Epithelial cell of esophagus (primary cell): ENCODE results near the gene FIBCD1.
A peak's percentile ranks its signal among the peaks of the same experiment; 100 is the strongest.

Source experiments
- DNase-seq: peaks from one replicate; pipeline ENCODE4 v3.0.0; 2010; ENCODE audit warnings: low read depth
- H3K4me3 ChIP-seq: 2 replicates; pipeline ENCODE4 v1.5.1; 2011; ENCODE audit warnings: mild to moderate bottlenecking, low read length, control low read depth
- TF ChIP-seq, protein P1 (sequence below): IDR thresholded peaks from 2 replicates; pipeline ENCODE4 v1.5.1; 2011; ENCODE audit warnings: low read depth, mild to moderate bottlenecking, low read length, control low read depth, inconsistent platforms; ENCODE audit not compliant: insufficient read depth; ENCODE audit errors: missing control alignments

Gene FIBCD1

DNA sequence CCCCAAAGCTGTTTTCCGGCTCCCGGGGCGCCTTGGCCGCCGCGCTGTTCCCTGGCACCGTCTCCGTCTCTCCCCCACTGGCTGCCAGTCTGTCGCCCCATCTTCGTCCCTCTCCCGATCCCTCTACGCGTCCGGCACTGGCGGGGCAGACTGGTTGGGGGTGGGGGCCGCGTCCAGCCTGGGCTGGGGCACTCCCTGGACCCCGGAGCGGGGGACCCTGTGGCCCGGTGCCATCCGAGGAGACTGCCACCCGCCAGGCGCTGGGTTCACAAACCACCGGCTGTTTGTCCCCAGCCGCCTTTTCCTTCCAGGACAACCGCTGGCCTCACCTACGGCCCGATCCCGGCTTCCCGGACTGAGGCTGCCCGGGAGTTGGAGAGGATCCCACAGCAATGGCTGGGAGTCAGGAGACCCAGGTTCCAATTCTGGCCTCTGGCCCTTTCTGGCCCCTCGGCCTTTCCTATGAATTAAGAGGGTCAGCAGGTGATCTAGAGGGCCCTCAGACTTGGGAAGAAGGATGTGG, 1.0 kb upstream of the FIBCD1 start:
- H3K4me3 ChIP-seq, result no peak overlapping the region
- TF ChIP-seq, protein P1, sequence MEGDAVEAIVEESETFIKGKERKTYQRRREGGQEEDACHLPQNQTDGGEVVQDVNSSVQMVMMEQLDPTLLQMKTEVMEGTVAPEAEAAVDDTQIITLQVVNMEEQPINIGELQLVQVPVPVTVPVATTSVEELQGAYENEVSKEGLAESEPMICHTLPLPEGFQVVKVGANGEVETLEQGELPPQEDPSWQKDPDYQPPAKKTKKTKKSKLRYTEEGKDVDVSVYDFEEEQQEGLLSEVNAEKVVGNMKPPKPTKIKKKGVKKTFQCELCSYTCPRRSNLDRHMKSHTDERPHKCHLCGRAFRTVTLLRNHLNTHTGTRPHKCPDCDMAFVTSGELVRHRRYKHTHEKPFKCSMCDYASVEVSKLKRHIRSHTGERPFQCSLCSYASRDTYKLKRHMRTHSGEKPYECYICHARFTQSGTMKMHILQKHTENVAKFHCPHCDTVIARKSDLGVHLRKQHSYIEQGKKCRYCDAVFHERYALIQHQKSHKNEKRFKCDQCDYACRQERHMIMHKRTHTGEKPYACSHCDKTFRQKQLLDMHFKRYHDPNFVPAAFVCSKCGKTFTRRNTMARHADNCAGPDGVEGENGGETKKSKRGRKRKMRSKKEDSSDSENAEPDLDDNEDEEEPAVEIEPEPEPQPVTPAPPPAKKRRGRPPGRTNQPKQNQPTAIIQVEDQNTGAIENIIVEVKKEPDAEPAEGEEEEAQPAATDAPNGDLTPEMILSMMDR, result no peak
- DNase-seq, result no peak

DNA sequence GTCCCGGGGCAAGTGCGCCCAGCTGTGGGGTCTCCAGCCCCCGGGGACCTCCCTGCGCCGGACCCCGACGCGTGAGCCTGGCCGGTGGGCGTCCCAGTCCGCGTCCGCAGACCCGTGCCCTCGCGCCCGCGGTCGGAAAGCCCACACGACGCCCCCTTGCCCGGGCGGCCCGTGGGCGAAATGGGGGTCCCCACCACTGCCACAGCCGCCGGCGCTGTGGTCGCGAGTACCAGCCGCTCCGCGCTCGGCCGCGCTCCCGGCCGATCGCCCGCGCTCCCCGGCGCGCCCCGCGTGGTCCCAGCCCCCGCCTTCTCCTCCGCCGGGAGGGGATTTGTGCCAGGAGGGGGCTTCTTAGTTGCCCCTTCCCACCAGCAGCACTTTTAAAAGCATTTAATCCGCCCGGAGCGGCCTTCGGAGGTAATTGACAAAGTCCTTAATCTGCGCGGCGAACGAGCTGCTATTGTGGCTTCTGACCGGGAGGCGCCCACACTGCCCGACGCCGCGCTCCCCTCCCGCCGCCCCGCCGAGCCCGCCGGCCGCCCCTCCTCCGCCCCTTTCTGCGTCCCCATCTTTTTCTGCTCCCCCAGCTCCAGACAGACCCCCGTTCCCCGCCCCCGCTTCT, 469 bp upstream of the FIBCD1 start:
- peak overlapping the region; percentile 42 for H3K4me3 ChIP-seq
- DNase-seq, result peak; percentile 32
- TF ChIP-seq, protein P1, result no peak

DNA sequence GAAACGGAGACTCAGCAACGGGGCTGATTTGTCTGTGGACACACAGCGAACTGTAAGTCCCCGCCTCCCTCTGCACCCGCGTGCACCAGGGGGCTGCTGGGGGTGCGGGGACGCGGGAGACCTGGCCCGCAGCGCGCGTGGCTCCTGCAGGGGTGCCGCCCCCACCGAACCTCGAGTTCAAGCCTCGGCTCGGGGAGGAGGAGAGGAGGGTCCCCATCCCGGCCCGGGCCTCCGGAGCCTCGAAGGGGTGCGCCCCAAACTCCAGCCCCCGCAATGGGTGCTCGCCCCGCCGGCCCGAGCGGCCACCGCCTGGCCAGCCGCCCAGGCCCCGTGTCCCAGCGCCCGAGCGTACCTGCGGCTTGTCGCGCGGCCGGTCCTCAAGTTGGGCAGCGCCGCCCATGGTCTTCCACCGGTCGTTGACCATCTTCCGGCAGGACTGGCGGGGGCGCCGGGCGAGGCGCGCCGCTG, 829 bp downstream of the FIBCD1 start:
- DNase-seq, result no peak
- TF ChIP-seq, protein P1, result no peak
- no peak overlapping the region for H3K4me3 ChIP-seq

DNA sequence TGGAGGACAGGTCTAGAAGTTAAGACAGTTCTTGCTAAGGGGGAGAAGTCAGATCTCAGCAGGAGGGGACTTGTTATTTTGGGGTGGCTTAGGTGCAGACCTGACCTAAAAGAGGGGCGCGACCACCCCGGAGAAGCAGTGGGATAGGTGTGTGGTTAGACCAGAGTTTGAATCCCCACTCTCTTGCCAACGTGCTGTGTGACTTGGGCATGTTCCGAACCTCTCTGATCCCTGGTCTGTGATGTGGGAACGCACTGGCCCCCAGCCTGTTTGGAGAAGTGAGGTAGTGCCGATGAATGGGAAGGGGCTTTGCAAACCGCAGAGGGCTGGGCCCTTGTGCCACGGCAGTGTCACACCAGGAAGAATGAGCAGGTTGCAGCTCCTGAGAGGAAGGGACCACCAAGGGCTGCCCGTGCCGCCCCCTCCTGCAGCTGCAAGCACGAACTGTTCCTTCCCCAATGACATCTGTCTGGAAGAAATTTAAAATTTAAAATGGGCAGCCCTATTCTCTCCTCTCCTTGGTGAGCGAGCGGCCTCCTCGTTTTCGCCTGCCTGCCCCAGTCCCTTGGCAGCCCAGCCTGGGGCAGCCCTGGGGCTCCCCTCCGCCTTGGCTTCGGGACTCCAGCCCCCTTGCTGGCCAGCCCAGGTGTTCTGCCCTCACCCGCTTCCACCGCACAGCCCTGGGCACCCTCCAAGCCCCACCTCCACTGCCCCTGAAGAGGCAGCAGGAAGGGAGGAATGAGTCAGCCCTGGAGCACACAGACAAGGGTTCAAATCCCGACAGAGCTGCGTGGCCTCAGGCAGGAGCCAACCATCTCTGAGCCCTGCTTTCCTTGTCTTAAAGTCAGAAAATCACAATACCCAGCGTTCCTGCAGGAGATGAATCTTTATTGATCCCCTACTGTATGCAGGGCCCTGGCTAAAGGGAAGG, 1.6 kb downstream of the FIBCD1 start:
- no peak overlapping the region for H3K4me3 ChIP-seq
- TF ChIP-seq, protein P1, result no peak
- no peak for DNase-seq

DNA sequence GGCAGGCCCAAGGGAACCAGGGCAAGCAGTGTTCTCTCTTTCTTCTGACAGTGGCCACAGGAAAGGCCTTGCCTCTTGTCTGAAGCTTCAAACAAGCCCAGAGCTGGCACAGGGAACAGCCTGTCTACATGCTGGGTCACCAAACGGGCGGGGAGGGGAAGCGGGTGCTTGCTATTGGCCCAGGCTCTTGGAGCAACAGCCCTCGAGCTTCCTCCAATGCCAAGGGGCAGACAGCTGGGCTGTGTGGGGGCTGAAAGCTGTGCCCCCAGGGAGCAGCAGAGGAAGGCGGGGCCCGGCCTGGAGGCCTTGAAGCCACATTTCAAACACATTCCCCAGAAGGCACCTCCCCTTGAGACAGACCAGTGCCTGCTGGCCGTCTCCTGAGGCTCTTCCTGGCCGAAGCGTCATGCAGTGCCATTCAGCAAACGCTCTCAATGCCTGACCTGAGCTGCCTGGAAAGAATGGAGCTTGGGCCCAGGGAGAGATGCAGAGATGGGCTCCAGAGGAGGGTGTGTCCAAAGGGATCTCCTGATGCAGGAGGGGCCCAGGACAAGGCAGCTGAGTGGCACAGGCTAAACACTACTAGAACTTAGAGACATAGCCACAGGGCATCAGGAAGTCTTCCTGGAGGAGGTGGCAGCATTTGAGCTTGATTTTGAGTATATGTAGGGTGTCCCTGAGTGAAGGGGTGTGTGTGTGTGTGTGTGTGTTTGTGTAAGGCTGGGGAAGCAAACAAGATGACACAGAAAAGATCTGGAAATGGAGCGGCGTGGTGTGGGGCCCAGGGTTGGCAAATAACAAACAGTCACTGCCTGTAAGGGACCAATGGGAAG, 2.5 kb downstream of the FIBCD1 start:
- H3K4me3 ChIP-seq, result no peak overlapping the region
- TF ChIP-seq, protein P1, result no peak
- peak; percentile 49 for DNase-seq

DNA sequence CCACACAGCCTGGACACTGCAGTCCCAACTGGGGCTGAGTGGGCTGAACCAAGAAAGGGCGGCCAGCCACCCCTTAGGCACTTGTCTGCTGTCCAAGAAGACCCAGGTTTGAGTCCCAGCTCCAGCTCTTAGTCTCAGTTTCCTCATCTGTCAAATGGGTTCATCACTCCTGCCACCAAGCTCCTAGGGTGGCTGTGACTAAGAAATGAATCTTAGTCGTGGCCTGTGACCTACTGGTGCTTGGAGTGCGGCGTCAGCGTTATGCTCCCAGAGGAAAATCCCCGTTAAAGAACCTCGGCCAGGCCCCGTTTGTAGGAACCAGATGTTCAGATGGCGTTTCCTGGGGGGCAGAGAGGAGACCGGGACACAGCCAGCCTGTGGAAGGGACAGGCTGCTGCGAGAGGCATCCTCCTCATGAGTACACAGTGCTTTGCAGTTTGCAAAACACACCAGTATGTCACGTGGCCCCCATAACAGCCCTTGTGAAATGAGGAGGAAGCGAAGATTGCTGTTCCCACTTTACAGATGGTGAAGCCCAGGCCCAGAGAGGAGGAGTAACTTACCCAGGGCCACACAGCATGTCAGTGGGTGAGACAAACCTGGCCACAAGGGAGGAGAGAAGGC, 3.3 kb downstream of the FIBCD1 start:
- TF ChIP-seq, protein P1, result no peak
- DNase-seq, result no peak
- H3K4me3 ChIP-seq, result no peak overlapping the region
